GM19035 (cell line): Measurements from ENCODE around the gene ORC3.
"Not testable (repeated sequence)": the region's sequence is repeated elsewhere in the genome, so short reads cannot be mapped to it uniquely, and the experiment has no call there.

Source experiments
- ATAC-seq: cut with Tn5 transposase; IDR thresholded peaks from one replicate; pipeline ENCODE4 v1.9.1; 2021; ENCODE audit not compliant: unreplicated experiment

Gene ORC3

GRCh38 chr6:87658516-87658915 lies 68.6 kb downstream of the ORC3 start:
- no peak for ATAC-seq

- no peak for ATAC-seq
These were observed 70.4 kb downstream of the ORC3 start for GRCh38 chr6:87660226-87660911.

- no peak for ATAC-seq
These were observed 71.1 kb downstream of the ORC3 start for GRCh38 chr6:87661016-87661415.

- no peak for ATAC-seq
These were observed 71.6 kb downstream of the ORC3 start for GRCh38 chr6:87661503-87661902.

- no peak for ATAC-seq
These were observed 73.5 kb downstream of the ORC3 start for GRCh38 chr6:87663434-87663833.

GRCh38 chr6:87664921-87665485 lies 75.1 kb downstream of the ORC3 start:
- ATAC-seq = no peak

- no peak for ATAC-seq
These were observed 77.1 kb downstream of the ORC3 start for GRCh38 chr6:87667032-87667431.

GRCh38 chr6:87668013-87668412 lies 78.1 kb downstream of the ORC3 start:
- ATAC-seq = no peak

GRCh38 chr6:87669051-87669450 lies 79.1 kb downstream of the ORC3 start:
- ATAC-seq = no peak

GRCh38 chr6:87670707-87671106 lies 80.8 kb downstream of the ORC3 start:
- ATAC-seq = no peak

- ATAC-seq = no peak
These were observed 81.7 kb downstream of the ORC3 start for GRCh38 chr6:87671555-87672029.

GRCh38 chr6:87672641-87673040 lies 82.7 kb downstream of the ORC3 start:
- ATAC-seq = no peak

GRCh38 chr6:87673237-87673636 lies 83.3 kb downstream of the ORC3 start:
- no peak for ATAC-seq

GRCh38 chr6:87674290-87674689 lies 84.4 kb downstream of the ORC3 start:
- ATAC-seq = no peak

- ATAC-seq = no peak
These were observed 85.2 kb downstream of the ORC3 start for GRCh38 chr6:87675004-87675681.

- ATAC-seq = no peak
These were observed 92.4 kb downstream of the ORC3 start for GRCh38 chr6:87682310-87682709.

GRCh38 chr6:87683890-87684289 lies 94.0 kb downstream of the ORC3 start:
- no peak for ATAC-seq

GRCh38 chr6:87684895-87685654 lies 95.1 kb downstream of the ORC3 start:
- ATAC-seq = no peak

GRCh38 chr6:87686636-87687205 lies 96.8 kb downstream of the ORC3 start:
- not testable (repeated sequence) for ATAC-seq

- ATAC-seq = no peak
These were observed 97.4 kb downstream of the ORC3 start for GRCh38 chr6:87687296-87687695.

- not testable (repeated sequence) for ATAC-seq
These were observed 98.0 kb downstream of the ORC3 start for GRCh38 chr6:87687893-87688292.
